Measurements from ENCODE around the gene ATP13A4. TPM values are rescaled to one million over a fixed set of nuclear protein-coding genes. Genes with fewer than 3 reads are reported as not detected.
"Not testable (repeated sequence)": the region's sequence is repeated elsewhere in the genome, so short reads cannot be mapped to it uniquely, and the experiment has no call there.

The ATP13A4 gene
- total and polyA plus RNA-seq, 5 donors, result 0.07 to 0.36 (median 0.25) TPM; not detected in 1

DNA sequence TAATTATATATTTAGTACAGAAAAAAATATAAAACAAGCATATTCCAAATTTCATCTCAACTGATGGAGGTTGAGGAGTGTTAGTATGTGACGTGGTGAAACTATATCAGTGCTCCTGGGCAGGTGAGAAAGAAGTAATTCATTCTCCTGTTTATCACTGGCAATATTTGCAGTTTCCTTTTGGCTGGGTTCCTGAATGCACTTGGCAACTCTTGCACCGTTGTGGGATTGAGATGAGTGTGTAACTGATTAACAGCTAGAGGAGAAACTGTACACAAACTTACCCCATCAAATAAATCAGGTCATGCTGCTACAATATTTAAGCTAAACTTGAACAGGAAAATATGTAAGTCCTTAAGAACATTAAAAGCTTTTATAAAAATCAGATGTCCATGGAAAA is 2.1 kb upstream of the ATP13A4 start:
- Histone ChIP-seq H3K4me1 (ENCODE audit: control insufficient read depth, insufficient read depth, low read length) (no peaks in the 10 kb centered on the region), H3K9me3 (ENCODE audit: control insufficient read depth, low read length) (no peaks in the 10 kb centered on the region), H3K4me3 (ENCODE audit: low read length) (no peak overlapping the region), H3K27me3 (ENCODE audit: control insufficient read depth, insufficient read depth) (no peaks in the 10 kb centered on the region), H3K27ac (ENCODE audit: low read length) (no peak overlapping the region)
- WGBS, result 28% methylated on average over 2 of the region's 2 CpGs
- DNase-seq (no peak), ATAC-seq (no peak)
- intact Hi-C loops (cut with DNase I), result no loop called here

DNA sequence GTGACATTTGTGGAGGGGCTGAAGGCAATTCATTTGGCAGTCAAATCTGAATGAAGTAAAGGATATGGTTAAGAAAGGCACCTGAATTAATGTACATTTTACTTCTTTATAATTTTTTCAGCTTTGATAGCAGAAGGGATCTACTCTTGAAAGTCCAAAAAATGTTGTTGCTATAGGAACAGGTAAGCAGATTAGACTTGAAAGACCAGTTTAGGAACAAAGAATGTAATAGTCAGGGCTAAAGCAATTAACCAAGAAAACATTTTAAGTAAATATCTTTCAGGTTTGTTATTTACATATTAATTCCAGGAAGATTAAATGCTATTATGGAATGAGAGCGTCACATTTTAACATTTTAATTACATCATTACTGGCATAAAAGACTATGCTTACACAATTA is 1.1 kb downstream of the ATP13A4 start:
- Histone ChIP-seq H3K27ac (ENCODE audit: low read length) (no peak overlapping the region), H3K4me1 (ENCODE audit: control insufficient read depth, insufficient read depth, low read length) (no peaks in the 10 kb centered on the region), H3K9me3 (ENCODE audit: control insufficient read depth, low read length) (no peaks in the 10 kb centered on the region), H3K27me3 (ENCODE audit: control insufficient read depth, insufficient read depth) (no peaks in the 10 kb centered on the region), H3K4me3 (ENCODE audit: low read length) (no peak overlapping the region)
- intact Hi-C loops (cut with DNase I), result no loop called here
- WGBS, result 83% methylated on average over 1 of the region's 1 CpG
- ATAC-seq (no peak), DNase-seq (no peak)

GRCh38 chr3:193552923-193553322 is 1.8 kb downstream of the ATP13A4 start:
- DNase-seq, result no peak
- Histone ChIP-seq H3K9me3 (ENCODE audit: control insufficient read depth, low read length) (no peaks in the 10 kb centered on the region), H3K4me1 (ENCODE audit: control insufficient read depth, insufficient read depth, low read length) (no peaks in the 10 kb centered on the region), H3K27me3 (ENCODE audit: control insufficient read depth, insufficient read depth) (no peaks in the 10 kb centered on the region), H3K4me3 (ENCODE audit: low read length) (no peak overlapping the region), H3K27ac (ENCODE audit: low read length) (no peak overlapping the region)
- ATAC-seq, result no peak
- intact Hi-C loops (cut with DNase I), result no loop called here
- WGBS, result 70% methylated on average over 1 of the region's 1 CpG

GRCh38 chr3:193548406-193548805 is 6.3 kb downstream of the ATP13A4 start:
- intact Hi-C loops (cut with DNase I), result no loop called here
- H3K4me3 ChIP-seq (ENCODE audit: low read length), result no peak overlapping the region
- H3K4me1 ChIP-seq (ENCODE audit: control insufficient read depth, insufficient read depth, low read length), result no peaks in the 10 kb centered on the region
- peaks cover 2% of the 10 kb centered on the region for H3K9me3 ChIP-seq (ENCODE audit: control insufficient read depth, low read length)
- ATAC-seq (no peak), DNase-seq (no peak)
- H3K27ac ChIP-seq (ENCODE audit: low read length), result no peak overlapping the region
- H3K27me3 ChIP-seq (ENCODE audit: control insufficient read depth, insufficient read depth), result no peaks in the 10 kb centered on the region
- 50% methylated on average over 4 of the region's 4 CpGs for WGBS

GRCh38 chr3:193546129-193546528 is 8.6 kb downstream of the ATP13A4 start:
- DNase-seq (no peak), ATAC-seq (no peak)
- intact Hi-C loops (cut with DNase I), result no loop called here
- Histone ChIP-seq H3K4me1 (ENCODE audit: control insufficient read depth, insufficient read depth, low read length) (no peaks in the 10 kb centered on the region), H3K27me3 (ENCODE audit: control insufficient read depth, insufficient read depth) (no peaks in the 10 kb centered on the region), H3K27ac (ENCODE audit: low read length) (no peak overlapping the region), H3K4me3 (ENCODE audit: low read length) (no peak overlapping the region), H3K9me3 (ENCODE audit: control insufficient read depth, low read length) (peaks cover 2% of the 10 kb centered on the region)

- intact Hi-C loops (cut with DNase I), result no loop called here
- Histone ChIP-seq H3K27ac (ENCODE audit: low read length) (no peak overlapping the region), H3K4me3 (ENCODE audit: low read length) (no peak overlapping the region), H3K27me3 (ENCODE audit: control insufficient read depth, insufficient read depth) (no peaks in the 10 kb centered on the region), H3K4me1 (ENCODE audit: control insufficient read depth, insufficient read depth, low read length) (no peaks in the 10 kb centered on the region), H3K9me3 (ENCODE audit: control insufficient read depth, low read length) (peaks cover 2% of the 10 kb centered on the region)
- WGBS, result 96% methylated on average over 1 of the region's 1 CpG
- no peak for ATAC-seq
- no peak for DNase-seq
Observed at GRCh38 chr3:193545304-193545703, 9.4 kb downstream of the ATP13A4 start.

GRCh38 chr3:193544289-193544688 is 10.4 kb downstream of the ATP13A4 start:
- no peak overlapping the region for H3K27ac ChIP-seq (ENCODE audit: low read length)
- no peak overlapping the region for H3K4me3 ChIP-seq (ENCODE audit: low read length)
- DNase-seq (no peak), ATAC-seq (no peak)
- H3K9me3 ChIP-seq (ENCODE audit: control insufficient read depth, low read length), result peaks cover 2% of the 10 kb centered on the region
- WGBS, result 60% methylated on average over 1 of the region's 1 CpG
- intact Hi-C loops (cut with DNase I), result no loop called here
- no peaks in the 10 kb centered on the region for H3K4me1 ChIP-seq (ENCODE audit: control insufficient read depth, insufficient read depth, low read length)
- H3K27me3 ChIP-seq (ENCODE audit: control insufficient read depth, insufficient read depth), result no peaks in the 10 kb centered on the region

- Histone ChIP-seq H3K9me3 (ENCODE audit: control insufficient read depth, low read length) (no peaks in the 10 kb centered on the region), H3K27ac (ENCODE audit: low read length) (no peak overlapping the region), H3K4me1 (ENCODE audit: control insufficient read depth, insufficient read depth, low read length) (no peaks in the 10 kb centered on the region), H3K27me3 (ENCODE audit: control insufficient read depth, insufficient read depth) (no peaks in the 10 kb centered on the region), H3K4me3 (ENCODE audit: low read length) (no peak overlapping the region)
- intact Hi-C loops (cut with DNase I), result no loop called here
- ATAC-seq, result no peak
- 83% methylated on average over 7 of the region's 7 CpGs for WGBS
- no peak for DNase-seq
Observed at GRCh38 chr3:193530231-193531165, 24.2 kb downstream of the ATP13A4 start.

DNA sequence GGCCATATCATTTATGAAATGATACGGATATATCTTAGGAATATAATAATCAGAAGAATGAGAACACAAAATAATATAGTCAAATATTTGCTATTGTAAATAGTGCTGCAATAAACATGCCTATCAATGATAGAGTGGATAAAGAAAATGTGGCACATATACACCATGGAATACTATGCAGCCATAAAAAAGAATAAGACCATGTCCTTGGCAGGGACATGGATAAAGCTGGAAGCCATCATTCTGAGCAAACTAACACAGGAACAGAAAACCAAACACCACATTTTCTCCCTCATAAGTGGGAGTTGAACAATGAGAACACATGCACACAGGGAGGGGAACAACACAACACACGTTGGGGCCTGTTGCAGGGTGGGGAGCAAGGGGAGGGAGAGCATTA is 28.6 kb downstream of the ATP13A4 start:
- not testable (repeated sequence) for H3K4me1 ChIP-seq (ENCODE audit: control insufficient read depth, insufficient read depth, low read length)
- 87% methylated on average over 2 of the region's 2 CpGs for WGBS

GRCh38 chr3:193522473-193522872 is 32.2 kb downstream of the ATP13A4 start:
- no peak overlapping the region for H3K27ac ChIP-seq (ENCODE audit: low read length)
- 61% methylated on average over 4 of the region's 4 CpGs for WGBS
- intact Hi-C loops (cut with DNase I), result no loop called here
- H3K9me3 ChIP-seq (ENCODE audit: control insufficient read depth, low read length), result no peaks in the 10 kb centered on the region
- ATAC-seq (no peak), DNase-seq (no peak)
- H3K4me3 ChIP-seq (ENCODE audit: low read length), result no peak overlapping the region
- H3K4me1 ChIP-seq (ENCODE audit: control insufficient read depth, insufficient read depth, low read length), result no peaks in the 10 kb centered on the region
- H3K27me3 ChIP-seq (ENCODE audit: control insufficient read depth, insufficient read depth), result no peaks in the 10 kb centered on the region

More for the DNA sequence above, 28.6 kb downstream of the ATP13A4 start:
- H3K9me3 ChIP-seq (ENCODE audit: control insufficient read depth, low read length); H3K4me3 ChIP-seq (ENCODE audit: low read length); H3K27ac ChIP-seq (ENCODE audit: low read length); intact Hi-C loops (cut with DNase I); DNase-seq; ATAC-seq; H3K27me3 ChIP-seq (ENCODE audit: control insufficient read depth, insufficient read depth): not testable (repeated sequence)

DNA sequence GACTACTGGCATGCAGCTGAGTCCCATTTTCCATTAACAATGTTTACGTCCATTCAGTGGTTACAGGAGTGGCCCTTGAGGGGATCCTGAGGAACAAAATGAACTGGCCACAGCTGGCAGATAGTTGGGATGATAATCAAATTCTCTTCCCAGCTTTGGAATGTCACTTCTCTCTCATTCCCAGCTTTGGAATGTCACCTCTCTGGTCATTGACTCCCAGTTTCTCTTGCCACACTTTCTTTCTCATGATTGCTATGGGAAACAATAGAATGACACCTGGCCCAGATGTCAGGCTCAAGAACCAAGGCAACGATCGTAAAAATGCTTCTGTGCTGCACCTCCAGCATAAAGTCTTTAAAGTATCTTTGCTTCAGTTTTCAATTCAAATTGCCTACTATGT is 34.0 kb downstream of the ATP13A4 start:
- Histone ChIP-seq H3K4me3 (ENCODE audit: low read length) (no peak overlapping the region), H3K27me3 (ENCODE audit: control insufficient read depth, insufficient read depth) (no peaks in the 10 kb centered on the region), H3K9me3 (ENCODE audit: control insufficient read depth, low read length) (no peaks in the 10 kb centered on the region), H3K27ac (ENCODE audit: low read length) (no peak overlapping the region), H3K4me1 (ENCODE audit: control insufficient read depth, insufficient read depth, low read length) (no peaks in the 10 kb centered on the region)
- WGBS, result 87% methylated on average over 3 of the region's 3 CpGs
- DNase-seq, result no peak
- intact Hi-C loops (cut with DNase I), result no loop called here
- ATAC-seq, result no peak

All from right cardiac atrium (tissue), 5 donors.